Measurements from ENCODE around the gene AIP.
"Not testable (repeated sequence)": the region's sequence is repeated elsewhere in the genome, so short reads cannot be mapped to it uniquely, and the experiment has no call there.

AIP gene

DNA sequence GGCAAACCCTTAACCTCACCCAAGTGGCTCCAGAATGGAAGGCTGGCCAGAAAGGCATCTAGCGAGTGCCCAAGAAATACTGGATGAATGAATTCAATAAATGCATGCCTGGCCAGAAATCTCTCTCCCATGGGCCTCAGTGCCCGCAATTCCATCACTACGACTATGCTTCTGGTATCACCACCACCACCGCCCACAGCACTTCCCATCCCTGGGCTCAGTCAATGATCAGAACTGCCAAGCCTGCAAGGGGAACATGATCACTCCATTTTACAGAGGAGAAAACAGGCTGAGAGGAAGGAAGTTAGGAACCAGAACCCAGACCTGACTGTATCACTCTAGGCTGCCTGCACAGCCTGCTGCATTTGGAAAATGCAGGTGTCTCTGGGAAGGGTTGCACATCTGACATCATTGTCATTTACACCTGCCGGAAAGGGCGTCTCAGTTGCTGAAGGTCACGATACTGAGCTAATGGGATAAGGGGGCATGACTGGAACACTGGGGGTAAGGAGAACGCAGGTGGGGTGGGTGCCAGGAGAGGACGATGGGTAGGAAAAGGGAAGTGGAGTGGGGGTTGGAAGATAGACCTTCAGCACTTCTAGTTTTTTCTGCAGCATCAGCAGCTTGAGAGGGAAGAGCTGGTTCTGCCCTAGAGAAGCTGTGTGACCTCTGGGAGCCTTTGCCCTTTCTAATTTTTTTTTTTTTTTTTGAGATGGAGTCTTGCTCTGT lies 33.5 kb upstream of the AIP start:
- no peak for FAIRE-seq

DNA sequence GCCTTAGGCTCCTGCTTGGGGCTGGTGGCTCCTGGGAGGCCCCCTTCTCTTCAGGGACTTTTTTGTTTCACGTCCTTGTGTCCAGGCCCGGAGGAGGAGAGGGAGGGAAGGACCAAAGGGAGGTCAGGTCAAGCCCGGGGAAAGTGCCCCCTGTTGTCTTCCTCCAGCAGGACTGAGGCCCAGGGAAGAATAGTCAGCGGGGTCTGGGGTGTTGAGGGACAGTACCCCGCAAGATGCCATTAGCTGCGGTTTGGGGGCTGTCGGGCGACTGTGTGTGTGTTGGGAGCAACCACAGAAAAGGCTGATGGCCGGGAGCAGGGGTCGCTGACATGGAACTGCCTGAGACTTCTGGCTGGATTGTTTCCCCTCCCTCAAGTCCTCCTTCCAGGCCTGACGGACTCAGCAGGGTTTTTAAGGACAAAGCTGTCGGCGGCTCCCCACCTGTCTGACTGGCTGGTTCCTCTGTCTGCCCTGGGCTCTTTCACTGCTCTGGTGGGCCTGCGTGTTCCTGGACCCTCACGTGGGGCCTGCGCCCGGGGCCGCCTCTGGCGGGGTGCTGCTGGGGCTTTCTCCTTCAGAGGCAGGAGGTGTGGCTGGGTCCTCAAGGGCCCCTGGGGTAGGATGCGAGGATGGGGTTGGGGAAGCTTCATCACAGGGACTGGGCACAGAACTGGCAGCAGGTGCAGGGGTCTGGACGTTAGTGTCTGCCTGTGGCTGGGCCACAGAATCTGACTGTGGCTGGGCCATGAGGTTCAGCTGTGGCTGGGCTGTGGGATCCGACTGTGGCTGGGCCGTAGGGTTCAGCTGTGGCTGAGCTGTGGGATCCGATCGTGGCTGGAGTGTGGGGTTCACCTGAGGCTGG lies 31.8 kb upstream of the AIP start:
- FAIRE-seq = no peak

DNA sequence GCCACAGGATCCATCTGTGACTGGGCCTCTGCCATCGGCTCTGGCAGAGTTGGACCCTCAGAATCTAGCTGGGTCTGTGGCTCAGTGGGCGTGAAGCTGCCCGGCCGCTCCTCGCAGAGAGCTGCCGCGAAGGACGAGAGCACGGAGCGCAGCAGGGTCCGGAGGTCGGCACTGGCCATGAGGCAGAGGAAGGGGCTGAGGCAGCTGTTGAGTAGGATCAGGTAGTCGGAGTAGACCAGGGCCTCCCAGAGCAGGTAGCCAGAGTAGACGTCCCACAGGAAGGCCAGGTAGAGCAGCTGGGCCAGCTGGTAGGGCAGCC lies 31.2 kb upstream of the AIP start:
- FAIRE-seq = no peak

DNA sequence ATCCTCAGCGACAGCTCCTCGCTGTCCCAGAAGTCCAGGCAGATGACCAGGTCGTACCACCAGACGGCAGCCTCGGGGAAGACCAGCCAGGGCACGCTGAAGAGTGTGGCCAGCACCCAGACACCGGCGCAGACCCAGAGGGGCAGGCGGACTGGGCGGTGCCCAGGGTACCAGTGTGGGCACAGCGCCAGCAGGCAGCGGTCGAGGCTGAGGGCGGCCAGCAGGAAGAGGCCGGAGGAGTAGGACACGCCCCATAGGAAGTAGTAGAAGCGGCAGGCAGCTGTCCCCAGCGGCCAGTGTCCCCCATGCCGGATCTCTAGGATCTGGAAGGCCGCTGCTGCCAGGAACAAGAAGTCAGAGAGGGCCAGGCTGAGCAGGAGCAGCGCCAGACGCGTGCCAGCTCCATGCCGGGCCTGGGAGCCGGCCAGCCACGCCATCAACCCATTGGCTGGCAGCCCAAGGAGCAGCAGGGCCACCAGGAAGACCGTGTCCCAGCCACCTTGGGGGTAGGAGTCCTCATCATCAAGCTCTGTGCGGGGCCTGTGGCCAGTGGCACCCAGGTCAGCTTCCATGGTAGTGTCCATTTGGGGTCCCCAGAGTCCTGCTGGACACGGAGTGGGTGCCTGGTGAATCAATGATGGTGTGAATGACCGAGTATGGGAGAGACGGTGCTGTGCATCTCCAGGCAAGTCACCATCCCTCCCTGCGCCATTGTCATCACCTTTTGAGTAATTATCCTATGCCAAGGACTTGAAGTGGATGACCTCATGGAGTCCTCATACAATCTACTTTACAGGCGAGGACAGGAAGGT lies 30.5 kb upstream of the AIP start, which contains the start of gene GPR152:
Gene GPR152, minus strand, starts transcription at position 589 of the 812 bp plus-strand sequence. Its CDS starts 5 bp downstream, at position 584.
- FAIRE-seq = no peak

DNA sequence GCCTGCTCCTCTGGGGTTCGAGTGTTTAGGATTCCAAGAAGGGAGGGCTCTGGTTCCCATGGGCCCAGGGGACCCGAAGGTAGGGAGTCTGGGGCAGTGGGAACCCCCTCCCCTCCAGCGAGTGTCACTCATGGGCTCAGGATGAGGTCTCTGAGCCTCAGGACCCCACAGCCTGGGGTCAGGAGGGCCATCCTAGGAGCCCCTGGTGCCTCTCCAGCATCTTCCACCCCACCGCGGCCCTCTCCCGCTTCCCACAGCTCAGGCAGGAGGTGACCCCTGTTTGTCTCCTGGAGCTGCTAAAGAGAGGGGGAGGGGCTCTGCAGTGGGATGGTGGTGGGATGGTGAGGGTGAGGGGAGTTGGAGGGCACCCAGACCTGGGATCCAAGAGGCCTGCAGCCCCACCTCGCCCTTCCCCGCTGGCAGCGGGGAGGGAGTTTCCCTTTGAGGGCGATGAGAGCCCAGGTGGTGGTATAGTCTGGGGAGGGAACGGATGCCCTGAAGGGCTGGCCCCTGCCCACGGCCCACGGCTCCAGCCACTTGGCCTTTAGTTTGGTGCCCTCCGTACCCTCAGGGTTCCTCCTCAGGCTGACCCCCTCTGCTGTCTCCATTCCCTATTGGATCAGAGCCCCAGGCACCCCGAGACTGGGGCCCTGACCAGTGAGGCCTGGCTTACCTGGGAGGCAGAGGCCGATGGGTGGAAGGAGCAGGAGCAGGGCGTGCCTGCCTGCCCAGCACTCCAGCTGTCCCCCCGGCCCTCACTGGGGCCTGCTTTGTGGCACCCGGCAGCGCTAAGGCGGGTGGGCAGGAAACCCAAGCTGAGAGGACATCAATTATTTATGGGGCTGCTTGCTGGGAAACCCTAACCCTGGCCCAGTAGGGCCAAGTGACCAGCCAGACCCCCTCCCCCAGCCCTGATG lies 28.8 kb upstream of the AIP start:
- FAIRE-seq = no peak

DNA sequence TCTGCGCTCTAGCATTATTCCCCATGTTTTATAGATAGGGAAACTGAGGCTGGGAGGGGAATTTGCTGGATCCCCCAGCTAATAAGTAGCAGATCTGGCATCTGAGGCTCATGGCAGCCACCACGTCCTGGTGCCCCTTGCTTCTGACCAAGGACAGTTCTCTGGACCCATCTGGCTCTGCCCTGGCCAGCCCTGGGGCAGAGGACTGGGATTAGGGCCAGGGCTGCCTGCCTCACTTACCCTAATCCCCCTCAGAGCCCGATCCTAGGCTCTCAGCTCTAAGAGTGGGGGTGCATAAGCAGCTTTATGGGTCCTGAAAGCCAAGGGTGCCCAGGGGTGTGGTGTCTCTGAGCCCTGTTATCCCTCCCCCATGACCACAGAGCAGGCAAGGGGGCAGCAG lies 27.8 kb upstream of the AIP start, which contains the start of gene CABP4:
Gene CABP4, plus strand, starts transcription at position 301 of the 400 bp plus-strand sequence. Its CDS starts 70 bp downstream, at position 371.
- FAIRE-seq = no peak

DNA sequence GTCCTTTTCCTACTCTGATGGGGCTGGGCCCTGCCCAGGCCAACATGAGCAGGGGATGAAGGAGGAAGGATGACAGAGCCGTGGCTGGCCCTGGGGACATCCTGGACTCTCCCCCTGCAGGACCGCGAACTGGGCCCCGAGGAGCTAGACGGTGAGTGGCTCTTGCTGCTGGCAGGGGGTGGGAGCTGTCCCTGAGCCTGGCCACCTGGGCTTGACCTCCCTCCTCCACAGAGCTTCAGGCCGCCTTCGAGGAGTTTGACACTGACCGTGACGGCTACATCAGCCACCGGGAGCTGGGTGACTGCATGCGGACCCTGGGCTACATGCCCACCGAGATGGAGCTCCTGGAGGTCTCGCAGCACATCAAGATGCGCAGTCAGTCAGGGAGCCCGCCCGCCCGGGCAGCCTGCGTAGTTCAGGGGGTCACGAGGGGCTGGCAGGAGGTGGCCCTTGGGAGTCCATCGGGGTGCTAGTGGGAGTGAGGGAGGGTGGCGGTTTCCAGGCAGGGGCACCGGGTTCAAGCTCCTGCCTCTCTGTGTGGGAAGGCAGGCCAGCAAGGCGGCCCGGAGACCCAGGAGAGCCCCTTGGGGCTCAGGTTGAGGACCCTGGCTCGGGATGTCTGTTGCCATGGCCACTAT lies 26.6 kb upstream of the AIP start:
- FAIRE-seq = no peak

DNA sequence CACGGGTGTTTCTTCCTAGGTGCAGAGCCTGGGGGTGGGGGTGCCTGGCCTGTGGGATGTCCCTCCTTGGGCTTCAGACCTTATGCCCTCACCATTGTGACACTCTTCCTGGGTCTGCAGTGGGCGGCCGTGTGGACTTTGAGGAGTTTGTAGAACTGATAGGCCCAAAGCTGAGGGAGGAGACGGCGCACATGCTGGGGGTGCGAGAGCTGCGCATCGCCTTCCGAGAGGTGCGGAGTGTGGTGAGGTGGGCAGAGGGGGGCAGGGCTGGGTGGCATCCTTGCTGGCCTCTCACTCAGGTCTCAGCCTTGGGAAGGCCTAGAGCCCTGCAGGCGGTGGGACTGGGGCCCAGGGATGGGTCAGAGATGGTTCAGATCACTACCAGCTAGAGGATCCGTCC lies 25.4 kb upstream of the AIP start:
- no peak for FAIRE-seq

DNA sequence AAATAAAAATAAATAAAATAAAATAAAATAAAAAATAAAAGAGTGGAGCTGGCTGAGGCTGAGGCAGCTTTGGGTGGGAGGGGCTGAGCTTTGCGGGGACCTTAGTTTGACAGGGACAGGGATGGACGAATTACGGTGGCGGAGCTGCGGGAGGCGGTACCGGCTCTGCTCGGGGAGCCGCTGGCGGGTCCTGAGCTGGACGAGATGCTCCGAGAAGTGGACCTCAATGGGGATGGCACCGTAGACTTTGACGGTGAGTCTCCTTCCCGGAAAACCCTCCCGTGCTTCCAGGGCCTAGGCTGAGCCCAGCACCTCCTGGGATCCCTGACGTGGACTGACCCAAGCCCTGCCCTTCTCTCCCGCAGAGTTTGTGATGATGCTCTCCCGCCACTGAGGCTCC lies 24.6 kb upstream of the AIP start:
- no peak for FAIRE-seq

DNA sequence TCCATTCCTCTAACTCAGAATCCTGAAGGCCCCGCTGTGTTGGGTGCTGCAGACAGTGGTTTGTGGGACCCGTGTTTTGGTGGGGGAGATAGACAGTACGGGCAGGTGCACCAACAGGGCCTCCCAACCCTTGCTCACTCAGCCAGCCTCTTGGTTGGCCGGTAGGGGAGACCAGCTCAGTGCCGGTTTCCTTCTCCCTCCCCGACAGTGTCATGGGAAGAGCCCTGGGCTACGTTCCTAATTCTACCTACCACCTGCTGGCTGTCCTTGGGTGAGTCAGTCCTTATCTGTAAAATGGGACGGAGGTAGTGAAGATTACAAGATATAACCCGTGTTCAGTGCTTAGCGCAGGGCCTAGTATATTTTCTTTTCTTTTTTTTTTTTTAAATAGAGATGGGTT lies 19.6 kb upstream of the AIP start:
- FAIRE-seq = no peak

DNA sequence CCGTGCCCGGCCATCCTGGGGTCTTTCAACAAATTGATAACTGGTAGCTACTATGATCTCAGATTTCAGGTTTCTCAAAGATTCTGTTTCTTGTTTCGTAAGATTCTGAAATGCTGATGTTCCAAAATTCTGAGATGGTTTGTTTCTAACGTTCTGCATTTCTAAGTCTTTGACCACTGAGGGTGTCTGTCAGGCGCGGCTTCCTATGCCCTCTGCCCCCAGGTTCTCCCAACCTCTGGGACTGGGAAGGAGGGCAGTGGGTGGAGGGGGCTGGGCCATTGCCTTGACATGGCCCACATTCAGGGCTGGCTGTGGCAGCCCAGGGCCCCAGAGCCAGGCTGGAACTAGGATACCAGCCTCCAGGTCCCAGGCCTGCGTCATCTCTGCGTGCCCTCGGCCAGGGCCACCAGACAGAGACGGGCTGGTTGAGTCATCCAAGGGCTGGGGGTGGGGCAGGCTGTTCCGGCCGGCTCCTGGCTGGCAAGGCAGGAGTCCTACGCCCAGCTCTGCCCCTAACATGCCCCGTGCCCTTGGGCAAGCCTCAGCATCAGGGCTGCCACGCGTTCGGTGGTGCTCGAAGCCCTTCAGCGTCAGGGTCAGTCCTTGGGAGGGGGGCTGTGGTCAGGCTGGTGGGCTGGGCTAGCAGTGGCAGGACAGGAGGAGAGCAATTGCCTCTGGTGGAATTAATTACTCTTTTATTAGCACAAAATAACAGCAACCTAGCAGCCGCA lies 19.0 kb upstream of the AIP start:
- no peak for FAIRE-seq

DNA sequence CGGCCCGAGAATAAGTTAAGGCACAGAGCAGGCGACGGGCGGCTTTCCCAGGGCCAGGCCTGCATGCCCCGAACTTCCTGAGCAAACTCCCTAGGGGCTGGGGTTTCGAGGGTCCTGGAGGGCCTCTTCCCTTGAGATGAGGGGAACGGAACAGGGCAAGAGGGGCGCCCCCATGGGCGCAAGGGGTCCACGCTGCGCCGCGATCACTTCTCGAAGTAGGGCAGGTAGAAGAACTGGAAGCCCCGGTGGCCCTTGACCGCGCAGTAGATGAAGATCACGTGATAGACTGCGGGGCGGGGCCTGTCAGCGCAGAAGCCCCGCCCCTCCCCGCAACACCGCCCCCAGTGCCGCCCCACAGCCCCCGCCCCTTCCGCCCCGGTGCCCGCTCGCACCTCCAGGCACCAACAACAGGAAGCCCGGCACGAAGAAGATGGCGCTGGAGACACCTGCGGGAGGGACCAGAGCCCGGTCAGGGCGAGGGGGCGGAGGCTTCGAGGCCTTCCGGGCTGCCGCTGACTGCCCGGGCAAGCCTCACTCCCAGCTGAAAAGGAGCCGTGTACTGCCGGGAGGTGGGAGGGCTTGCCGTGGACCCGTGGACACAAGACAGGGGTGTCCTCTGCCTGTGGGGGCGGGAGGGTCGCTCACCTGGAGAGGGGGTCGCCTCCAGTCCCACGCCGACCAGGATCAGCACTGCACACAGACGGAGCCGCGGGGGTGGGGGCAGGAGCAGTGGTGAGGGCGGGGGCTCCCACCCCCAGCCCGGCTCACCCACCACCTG lies 18.2 kb upstream of the AIP start:
- FAIRE-seq = no peak

DNA sequence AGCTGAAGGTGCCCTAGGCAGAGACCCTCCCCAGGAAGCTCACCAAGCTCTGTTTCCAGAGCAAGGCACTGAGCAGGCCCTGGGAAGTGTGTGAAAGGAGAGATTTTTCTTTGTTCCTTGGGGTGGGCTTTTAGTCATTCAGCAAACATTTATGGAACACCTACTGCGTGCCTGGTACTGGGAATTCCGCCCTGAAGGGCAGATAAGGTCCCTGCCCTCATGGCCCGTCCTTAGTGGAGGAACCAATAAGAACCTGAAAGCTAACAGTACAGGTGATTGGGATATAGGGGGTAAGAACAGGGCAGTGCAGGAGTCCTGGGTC lies 17.7 kb upstream of the AIP start:
- FAIRE-seq = no peak

DNA sequence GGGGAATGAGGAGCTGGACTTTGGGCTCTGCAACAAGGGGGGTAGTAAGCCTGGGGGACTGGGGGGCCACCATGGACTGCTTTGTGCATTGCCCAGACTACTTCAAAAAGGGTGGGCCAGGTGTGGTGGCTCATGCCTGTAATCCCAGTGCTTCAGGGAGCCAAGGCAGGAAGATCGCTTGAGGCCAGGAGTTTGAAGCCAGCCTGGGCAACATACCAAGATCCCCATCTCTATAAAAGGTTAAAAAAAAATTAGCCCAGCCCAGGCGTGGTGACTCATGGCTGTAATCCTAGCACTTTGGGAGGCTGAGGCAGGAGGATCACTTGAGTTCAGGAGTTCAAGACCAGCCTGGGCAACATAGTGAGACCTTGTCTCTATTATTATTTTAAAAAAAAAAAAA lies 17.3 kb upstream of the AIP start:
- FAIRE-seq = not testable (repeated sequence)

DNA sequence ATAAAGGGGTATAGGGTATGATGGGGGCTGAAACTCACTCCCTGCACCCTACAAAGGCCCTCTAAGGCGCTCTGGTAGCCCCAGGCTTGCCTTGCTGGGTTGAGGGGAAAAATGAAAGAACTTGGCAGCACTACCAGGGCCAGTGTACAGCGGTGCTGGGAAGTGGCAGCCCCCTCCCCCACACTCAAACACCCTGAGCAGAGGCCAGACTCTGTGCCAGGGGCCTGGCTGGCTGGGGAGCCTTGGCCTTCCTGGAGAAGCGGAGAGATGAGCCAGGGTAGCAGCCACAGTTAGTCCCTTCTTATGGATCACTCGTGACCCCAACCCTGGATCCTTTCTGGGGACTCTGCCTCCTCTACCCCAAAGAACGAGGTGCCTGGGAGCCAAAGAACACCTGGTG lies 16.5 kb upstream of the AIP start:
- FAIRE-seq = no peak

DNA sequence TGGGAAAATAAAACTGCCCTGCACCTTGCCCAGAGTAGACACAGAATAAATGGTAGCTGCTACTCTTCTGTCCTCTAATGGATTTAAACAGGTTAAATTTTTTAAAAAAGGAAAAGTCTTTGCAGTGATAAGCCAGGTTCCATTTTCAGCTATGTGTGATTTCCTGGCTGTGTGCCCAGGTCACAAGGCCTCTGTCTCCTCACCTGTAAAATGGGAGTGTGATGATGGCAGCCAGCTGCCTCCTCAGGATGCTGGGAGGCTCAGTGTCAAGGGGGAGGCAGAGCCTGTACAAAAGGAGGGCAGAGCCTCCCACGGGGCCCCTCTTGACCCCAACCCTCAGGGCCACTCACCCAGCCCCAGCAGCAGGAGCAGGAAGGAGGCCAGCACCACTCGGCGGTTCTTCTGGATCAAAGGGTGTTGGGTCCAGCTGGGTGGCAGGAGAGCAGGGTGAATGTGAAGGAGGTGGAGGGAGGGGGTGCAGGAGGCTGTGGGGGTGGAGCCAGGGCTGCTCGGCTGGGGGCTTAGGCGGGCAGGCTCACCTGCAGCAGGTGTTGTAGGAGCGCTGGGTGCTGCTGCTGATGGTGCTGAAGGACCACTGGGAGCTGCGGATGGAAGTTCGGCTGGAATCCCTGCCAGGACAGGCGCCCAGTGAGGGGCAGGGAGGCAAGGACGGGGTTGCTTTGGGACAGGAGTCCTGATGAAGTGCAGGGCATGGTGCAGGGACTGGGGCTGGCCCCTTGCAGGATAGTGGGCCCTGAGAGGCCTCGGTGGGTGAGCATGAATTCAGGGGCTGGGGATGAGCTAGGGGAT lies 15.7 kb upstream of the AIP start:
- FAIRE-seq = no peak

DNA sequence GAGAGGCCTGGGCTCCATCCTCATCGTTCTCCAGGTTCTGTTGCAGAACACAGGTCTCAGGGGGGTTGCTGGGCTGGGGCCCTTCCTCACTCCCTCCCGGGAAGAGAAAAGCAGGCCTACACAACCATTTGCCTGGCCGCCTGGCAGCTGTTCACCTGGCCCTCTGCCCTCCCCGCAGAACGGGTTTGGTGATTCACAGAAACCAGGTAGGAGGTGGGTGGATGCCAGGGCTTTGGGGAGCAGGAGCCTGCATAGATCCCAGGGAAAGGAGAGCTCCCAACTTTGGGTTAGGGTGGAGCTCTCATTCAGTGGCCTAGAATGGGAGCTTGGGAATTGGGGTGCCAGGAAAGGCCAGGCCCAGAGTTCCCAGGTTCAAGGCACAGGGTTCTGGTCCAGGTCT lies 14.8 kb upstream of the AIP start:
- no peak for FAIRE-seq

DNA sequence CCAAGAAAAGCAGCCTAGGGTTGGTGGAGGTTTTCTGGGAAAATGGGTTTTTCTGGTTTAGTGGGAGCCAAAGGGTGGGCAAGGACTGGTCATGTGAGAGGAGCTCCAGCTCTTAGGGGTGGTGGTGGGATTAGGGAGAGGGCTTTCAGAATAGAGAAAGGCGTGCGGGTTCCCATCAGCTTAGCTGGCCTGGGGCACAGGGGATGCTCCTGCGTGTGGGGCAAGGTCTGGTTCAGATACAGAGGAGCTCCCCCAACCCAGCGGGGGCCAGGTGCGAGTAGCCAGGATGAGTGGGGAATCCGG lies 14.4 kb upstream of the AIP start:
- FAIRE-seq = no peak

DNA sequence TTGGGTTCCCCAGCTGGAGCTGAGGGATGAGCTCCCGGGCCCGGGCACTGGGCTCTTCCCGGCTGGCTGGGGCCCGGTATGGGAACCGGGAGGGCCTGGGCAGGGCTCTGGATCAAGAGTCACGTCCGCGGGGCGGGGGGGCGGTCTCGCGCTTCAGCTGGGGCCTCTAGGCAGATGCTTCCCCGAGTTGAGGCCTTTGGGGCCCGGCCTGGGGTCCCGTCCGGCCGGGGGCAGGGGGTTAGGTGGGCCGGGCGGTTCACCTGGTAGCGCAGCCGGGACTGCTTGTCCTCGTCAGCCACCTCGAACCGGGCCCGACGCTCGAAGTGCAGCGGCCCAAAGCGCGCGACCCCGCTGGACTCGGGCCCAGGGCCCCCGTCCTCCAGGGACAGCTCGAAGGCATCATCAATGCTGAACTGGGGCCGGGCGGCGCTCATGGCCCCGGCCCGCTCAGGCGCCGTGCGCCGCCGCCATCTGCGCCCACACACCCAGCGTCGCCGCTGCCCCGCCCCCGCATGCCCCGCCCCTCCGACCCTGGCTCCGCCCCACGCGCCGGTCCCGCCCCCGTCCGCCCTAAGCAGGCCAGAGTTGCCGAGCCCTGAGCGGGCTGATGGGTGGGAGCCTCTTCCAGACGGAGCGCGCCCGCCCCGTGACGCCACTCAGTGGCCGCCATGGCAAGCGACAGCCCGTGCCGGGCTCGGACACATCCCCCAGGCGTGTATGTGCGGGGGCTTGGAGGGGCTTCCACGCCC lies 13.9 kb upstream of the AIP start, which contains the start of gene TMEM134:
Gene TMEM134, minus strand, starts transcription at position 493 of the 749 bp plus-strand sequence. Its CDS starts 59 bp downstream, at position 434.
- no peak for FAIRE-seq

Measured in islet of Langerhans (tissue), 1 donor.